HG02759 (cell line): ENCODE measurements around the gene SLIT1.

Source experiments
- ATAC-seq: cut with Tn5 transposase; IDR thresholded peaks from one replicate; pipeline ENCODE4 v1.9.1; 2021; ENCODE audit warnings: mild to moderate bottlenecking, moderate library complexity; ENCODE audit not compliant: unreplicated experiment

The SLIT1 gene

GRCh38 chr10:96984541-96985131 lies 201.1 kb downstream of the SLIT1 start:
- ATAC-seq = no peak

- no peak for ATAC-seq
Measured at GRCh38 chr10:96982149-96982930, 203.4 kb downstream of the SLIT1 start.

- ATAC-seq = peak; percentile 84
Measured at GRCh38 chr10:96978621-96979154, 207.1 kb downstream of the SLIT1 start.

GRCh38 chr10:96975136-96975535 lies 210.6 kb downstream of the SLIT1 start:
- ATAC-seq = no peak

GRCh38 chr10:96973809-96974747 lies 211.7 kb downstream of the SLIT1 start:
- ATAC-seq = no peak

- no peak for ATAC-seq
Measured at GRCh38 chr10:96972264-96972663, 213.5 kb downstream of the SLIT1 start.

GRCh38 chr10:96971324-96971723 lies 214.4 kb downstream of the SLIT1 start:
- no peak for ATAC-seq

GRCh38 chr10:96968682-96969423 lies 216.9 kb downstream of the SLIT1 start:
- no peak for ATAC-seq

GRCh38 chr10:96967847-96968246 lies 217.9 kb downstream of the SLIT1 start:
- no peak for ATAC-seq

- ATAC-seq = no peak
Measured at GRCh38 chr10:96964131-96964530, 221.6 kb downstream of the SLIT1 start.

GRCh38 chr10:96960872-96961271 lies 224.9 kb downstream of the SLIT1 start:
- no peak for ATAC-seq

- no peak for ATAC-seq
Measured at GRCh38 chr10:96959733-96960132, 226.0 kb downstream of the SLIT1 start.

- no peak for ATAC-seq
Measured at GRCh38 chr10:96958071-96958470, 227.7 kb downstream of the SLIT1 start.

- no peak for ATAC-seq
Measured at GRCh38 chr10:96955794-96956193, 230.0 kb downstream of the SLIT1 start.

- no peak for ATAC-seq
Measured at GRCh38 chr10:96951954-96952353, 233.8 kb downstream of the SLIT1 start.

- no peak for ATAC-seq
Measured at GRCh38 chr10:96949039-96949683, 236.6 kb downstream of the SLIT1 start.
